ENCODE measurements around the gene HOXB2. TPM values are rescaled to one million over a fixed set of nuclear protein-coding genes. Genes with fewer than 3 reads are reported as not detected.

The HOXB2 gene
- total and polyA plus RNA-seq, 9 of the 15 experiments (the other 6 are each of a cell fraction or from before 2014, with no cell fraction given), result 2.1 to 97.7 (median 21.2) TPM

GRCh38 chr17:48582750-48583069, 37.8 kb upstream of the HOXB2 start:
- peaks cover 69% of the 10 kb centered on the region for H3K79me2 ChIP-seq (ENCODE audit: control insufficient read depth, insufficient read depth, low read length)
- WGBS (ENCODE audit: insufficient coverage, low coverage, missing lambda C conversion rate), result 14% methylated on average over 7 of the region's 7 CpGs
- ChIA-PET POLR2A (interaction anchor here (0.9 to 2.4 kb wide), 6 partner anchors 10 to 115 kb away, joined by 3 to 12 read pairs (median 4); partner anchors contain the start of gene HOXB5), CTCF (ENCODE audit: low intra/inter-chr PET ratio) (no interaction called here)
- in situ Hi-C loops (cut with MboI) (no loop called here), intact Hi-C loops (cut with micrococcal nuclease) (no loop called here)
- H3K27ac ChIP-seq (ENCODE audit: extremely low read depth, low read depth, low read length), result peak overlapping the region; percentile 95
- no peaks in the 10 kb centered on the region for H3K9me1 ChIP-seq (ENCODE audit: control insufficient read depth, insufficient read depth, low read length)
- no peak for ATAC-seq
- peaks cover 38 to 47% of the 10 kb centered on the region in 2 experiments for H3K4me1 ChIP-seq (replicated peaks in 1 of 2; ENCODE audit: control insufficient read depth in 2 of 2, insufficient read depth in 2 of 2, low read length in 2 of 2)
- no peak for FAIRE-seq
- peak overlapping the region; percentile 95; a peak in 3 of 4 replicates for H3K9ac ChIP-seq (ENCODE audit: insufficient read depth in 1 of 2, low read depth in 2 of 2, low read length in 2 of 2)
- no peak overlapping the region; the same call in 1 of the 2 replicates for H3K4me3 ChIP-seq
- H2AFZ ChIP-seq (ENCODE audit: low read depth, low read length), result peak overlapping the region; percentile 77
- no peaks in the 10 kb centered on the region for H4K20me1 ChIP-seq (replicated peaks; ENCODE audit: control insufficient read depth, insufficient read depth, low read length)
- H3K27me3 ChIP-seq (ENCODE audit: control insufficient read depth in 2 of 2, insufficient read depth in 2 of 2, low read length in 2 of 2), result no peaks in the 10 kb centered on the region
- H3K36me3 ChIP-seq (ENCODE audit: control insufficient read depth, insufficient read depth, low read length), result no peaks in the 10 kb centered on the region
- DNase-seq (ENCODE audit: extremely low read depth in 1 of 4, low spot score in 3 of 4), result no peak
- peak overlapping the region; percentile 93 for H3K4me2 ChIP-seq (ENCODE audit: insufficient read depth, low read length)
- no TSS peak for BruUV-seq (replicated peaks)
- H3K9me3 ChIP-seq (replicated peaks; ENCODE audit: control insufficient read depth, insufficient read depth, low read depth, low read length), result no peaks in the 10 kb centered on the region
- 0 out of 2 replicates have a peak, but pooled peaks have one; percentile 4 for TF ChIP-seq MBD2 (IDR thresholded peaks at IDR 0.05; ENCODE audit: borderline replicate concordance, low read depth)
- no peak for TF ChIP-seq NR2C2 (CRISPR knock-in tag; IDR thresholded peaks at IDR 0.05)
- peak; percentile 47 for TF ChIP-seq NR2C2 (tag; IDR thresholded peaks at IDR 0.05)
- no peak for TF ChIP-seq SMAD2 (IDR thresholded peaks at IDR 0.05; ENCODE audit: low read depth, low read length)
- TF ChIP-seq NEUROD1 (IDR thresholded peaks at IDR 0.05; ENCODE audit: borderline replicate concordance, low read depth, low read length, partially characterized antibody), result peak; percentile 7
- peak; percentile 3 to 51; a peak in 3 of 4 replicates for TF ChIP-seq NRF1 (conservative IDR thresholded peaks at IDR 0.05 in 1 of 2, IDR thresholded peaks at IDR 0.05 in 1 of 2)
- 0 out of 2 replicates have a peak, but pooled peaks have one; percentile 12 for TF ChIP-seq DPF2 (IDR thresholded peaks at IDR 0.05)
- TF ChIP-seq MGA (IDR thresholded peaks at IDR 0.05), result 0 out of 2 replicates have a peak, but pooled peaks have one; percentile 1
- TF ChIP-seq EWSR1 (IDR thresholded peaks at IDR 0.05; ENCODE audit: borderline replicate concordance, low read depth, partially characterized antibody), result no peak
- TF ChIP-seq ZNF639 (CRISPR knock-in tag; conservative IDR thresholded peaks at IDR 0.05 in 1 of 2, IDR thresholded peaks at IDR 0.05 in 1 of 2), result 0 out of 4 replicates have a peak, but pooled peaks of 1 of the 2 experiments have one; percentile 34
